Caco-2 (cell line): ENCODE data around the gene CALHM2. TPM values are rescaled to one million over a fixed set of nuclear protein-coding genes. Genes with fewer than 3 reads are reported as not detected.
A peak's percentile ranks its signal among the peaks of the same experiment; 100 is the strongest.

ENCODE experiments used
- BruUV-seq: library from RNA; stranded (reverse); fragments of 400-500 nt; replicated peaks from 2 replicates; lab custom pipeline; 2021; lab: Mats Ljungman, UMichigan
- CTCF ChIA-PET: fragments of 300-600 bp; sonication (Branson Sonifier 250); formaldehyde crosslinking; loops from one replicate; lab custom pipeline; 2022; ENCODE audit warnings: antibody characterized with exemption; lab: Charles Lee
- POLR2A ChIA-PET: fragments of 300-600 bp; sonication (Branson Sonifier 250); formaldehyde crosslinking; loops from one replicate; lab custom pipeline; 2022; ENCODE audit warnings: antibody characterized with exemption; lab: Charles Lee
- DNase-seq, 2 experiments: peaks; one replicate each; pipeline versions ENCODE4 v3.0.0 to v3.0.0-alpha.2; 2020 to 2022
- H3K27me3 ChIP-seq: replicated peaks from 2 replicates; pipeline ENCODE4 v1.6.0; 2011; ENCODE audit warnings: low read length; ENCODE audit not compliant: control insufficient read depth, insufficient read depth
- H3K36me3 ChIP-seq: 2 replicates; pipeline ENCODE4 v1.5.1; 2011; ENCODE audit warnings: low read length; ENCODE audit not compliant: control insufficient read depth, insufficient read depth
- H3K4me1 ChIP-seq: fragments of 250-450 bp; sonication (Bioruptor Pico); 2 replicates; pipeline ENCODE4 v1.5.1; 2020; ENCODE audit warnings: mild to moderate bottlenecking
- H3K4me3 ChIP-seq: 2 replicates; pipeline ENCODE4 v1.5.1; 2011; ENCODE audit warnings: low read depth, mild to moderate bottlenecking, control low read depth, low read length
- H3K9me3 ChIP-seq: fragments of 250-450 bp; sonication (Bioruptor Pico); 2 replicates; pipeline ENCODE4 v1.5.1; 2020; ENCODE audit warnings: mild to moderate bottlenecking, moderate library complexity
- H3K27ac Mint-ChIP-seq: one replicate; pipeline ENCODE4 v1.8.0; 2022; ENCODE audit warnings: mixed read lengths; ENCODE audit not compliant: unreplicated experiment
- H3K27me3 Mint-ChIP-seq: one replicate; pipeline ENCODE4 v1.8.0; 2022; ENCODE audit warnings: mixed read lengths; ENCODE audit not compliant: insufficient read depth, unreplicated experiment
- H3K36me3 Mint-ChIP-seq: one replicate; pipeline ENCODE4 v1.8.0; 2022; ENCODE audit warnings: mild to moderate bottlenecking, mixed read lengths; ENCODE audit not compliant: insufficient read depth, unreplicated experiment
- H3K4me1 Mint-ChIP-seq: one replicate; pipeline ENCODE4 v1.8.0; 2022; ENCODE audit warnings: low read depth, mixed read lengths; ENCODE audit not compliant: unreplicated experiment
- H3K4me3 Mint-ChIP-seq: one replicate; pipeline ENCODE4 v1.8.0; 2022; ENCODE audit warnings: mild to moderate bottlenecking, moderate library complexity, mixed read lengths; ENCODE audit not compliant: unreplicated experiment
- H3K9me3 Mint-ChIP-seq: one replicate; pipeline ENCODE4 v1.8.0; 2022; ENCODE audit warnings: mixed read lengths; ENCODE audit not compliant: unreplicated experiment
- intact Hi-C: fragments of 100-400 bp; cut with micrococcal nuclease; formaldehyde crosslinking; loops from one replicate; pipeline ENCODE4 v1.10.0; 2022; ENCODE audit not compliant: unreplicated experiment
- total RNA-seq: library from RNA; stranded (reverse); gene quantifications from 2 replicates; pipeline ENCODE4 v1.2.3, GENCODE V29; 2022
- TF ChIP-seq, protein P1 (sequence below), 2 experiments: fragments of 200-600 bp in 1 of 2; IDR thresholded peaks; 1 replicate in 1 of 2; 2 replicates in 1 of 2; pipeline versions ENCODE4 v1.5.1 to v1.8.0; 2011 to 2022; ENCODE audit warnings: antibody characterized with exemption in 1 of 2, control low read depth in 1 of 2, inconsistent platforms in 1 of 2, low read depth in 1 of 2, low read length in 1 of 2, mild to moderate bottlenecking in 1 of 2, moderate library complexity in 1 of 2; ENCODE audit not compliant: insufficient read depth in 1 of 2, severe bottlenecking in 1 of 2, unreplicated experiment in 1 of 2

The CALHM2 gene
- total RNA-seq, 1 experiment from 2014 or later, result 0.52 TPM

DNA sequence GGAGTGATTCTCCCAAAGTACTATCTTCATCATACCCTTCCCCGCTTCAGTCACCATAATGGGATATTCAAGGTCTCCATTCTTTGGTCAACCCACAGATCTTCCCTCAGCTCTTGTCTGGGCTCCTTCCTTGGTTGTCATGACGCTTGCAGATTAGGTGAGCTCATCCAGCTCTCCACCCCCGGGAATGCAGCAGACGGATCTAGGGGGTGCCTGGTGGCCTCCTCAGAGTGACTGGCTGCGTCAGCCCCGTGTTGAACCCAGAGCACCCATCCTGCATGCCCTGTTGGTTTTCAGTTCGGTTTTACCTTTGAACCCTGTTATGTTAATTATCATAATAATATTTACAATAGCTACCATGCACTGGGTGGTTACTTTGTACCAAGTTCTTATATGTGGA lies 47.7 kb upstream of the CALHM2 start:
- Mint-ChIP-seq H3K36me3 (no peaks in the 10 kb centered on the region), H3K4me1 (peaks cover 7% of the 10 kb centered on the region), H3K9me3 (no peaks in the 10 kb centered on the region), H3K4me3 (no peak overlapping the region), H3K27ac (no peak overlapping the region), H3K27me3 (peaks cover 6% of the 10 kb centered on the region)
- no peaks in the 10 kb centered on the region for H3K36me3 ChIP-seq
- DNase-seq, result peak in 1 of 2 experiments; percentile 12
- intact Hi-C loops, result no loop called here
- BruUV-seq, result no TSS peak
- H3K27me3 ChIP-seq, result peaks cover under 1% of the 10 kb centered on the region
- H3K4me1 ChIP-seq, result no peaks in the 10 kb centered on the region
- CTCF ChIA-PET, result interaction anchor here (0.5 to 0.6 kb wide), 2 partner anchors 10 to 41 kb away, joined by 3 to 4 read pairs; partner anchors contain the start of gene CALHM1
- POLR2A ChIA-PET, result no interaction called here
- H3K9me3 ChIP-seq, result no peaks in the 10 kb centered on the region
- TF ChIP-seq, protein P1, sequence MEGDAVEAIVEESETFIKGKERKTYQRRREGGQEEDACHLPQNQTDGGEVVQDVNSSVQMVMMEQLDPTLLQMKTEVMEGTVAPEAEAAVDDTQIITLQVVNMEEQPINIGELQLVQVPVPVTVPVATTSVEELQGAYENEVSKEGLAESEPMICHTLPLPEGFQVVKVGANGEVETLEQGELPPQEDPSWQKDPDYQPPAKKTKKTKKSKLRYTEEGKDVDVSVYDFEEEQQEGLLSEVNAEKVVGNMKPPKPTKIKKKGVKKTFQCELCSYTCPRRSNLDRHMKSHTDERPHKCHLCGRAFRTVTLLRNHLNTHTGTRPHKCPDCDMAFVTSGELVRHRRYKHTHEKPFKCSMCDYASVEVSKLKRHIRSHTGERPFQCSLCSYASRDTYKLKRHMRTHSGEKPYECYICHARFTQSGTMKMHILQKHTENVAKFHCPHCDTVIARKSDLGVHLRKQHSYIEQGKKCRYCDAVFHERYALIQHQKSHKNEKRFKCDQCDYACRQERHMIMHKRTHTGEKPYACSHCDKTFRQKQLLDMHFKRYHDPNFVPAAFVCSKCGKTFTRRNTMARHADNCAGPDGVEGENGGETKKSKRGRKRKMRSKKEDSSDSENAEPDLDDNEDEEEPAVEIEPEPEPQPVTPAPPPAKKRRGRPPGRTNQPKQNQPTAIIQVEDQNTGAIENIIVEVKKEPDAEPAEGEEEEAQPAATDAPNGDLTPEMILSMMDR (IDR thresholded peaks at IDR 0.05; ENCODE audit: insufficient read depth in 1 of 2, low read depth in 1 of 2, low read length in 1 of 2, severe bottlenecking in 1 of 2, unreplicated experiment in 1 of 2), result no peak
- H3K4me3 ChIP-seq, result no peak overlapping the region

DNA sequence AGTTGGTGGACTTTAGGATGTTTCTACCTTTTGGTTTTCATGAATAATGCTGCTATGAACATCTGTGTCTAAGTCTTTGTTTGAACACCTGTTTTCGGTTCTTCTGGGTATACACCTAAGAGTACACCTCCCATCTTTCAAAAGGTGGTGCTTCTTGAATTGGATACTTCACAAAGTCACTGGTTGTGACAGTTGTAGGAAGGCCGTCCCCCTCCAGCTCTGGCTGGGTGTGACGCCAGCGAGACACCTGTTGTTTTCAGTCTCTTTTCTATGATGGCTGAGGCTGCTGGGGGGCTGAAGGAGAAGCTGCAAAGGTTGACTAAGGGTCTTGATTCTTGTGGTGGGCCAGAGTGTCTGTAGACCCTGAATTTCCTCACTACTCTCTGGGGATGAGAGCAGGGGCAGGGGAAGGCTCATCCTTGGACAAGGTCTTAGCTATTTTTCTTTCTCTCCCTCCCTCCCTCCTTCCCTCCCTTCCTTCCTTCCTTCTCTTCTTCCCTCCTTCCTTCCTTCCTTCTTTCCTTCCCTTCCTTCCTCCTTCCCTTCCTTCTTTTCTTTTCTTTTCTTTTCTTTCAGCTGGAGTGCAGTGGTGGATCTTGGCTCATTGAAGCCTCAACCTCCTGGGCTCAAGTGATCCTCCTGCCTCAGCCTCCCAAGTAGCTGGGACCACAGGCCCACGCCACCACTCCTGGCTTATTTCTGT lies 46.9 kb upstream of the CALHM2 start:
- Mint-ChIP-seq H3K27me3 (peaks cover 6% of the 10 kb centered on the region), H3K4me3 (no peak overlapping the region), H3K27ac (no peak overlapping the region), H3K36me3 (no peaks in the 10 kb centered on the region), H3K4me1 (peaks cover 1% of the 10 kb centered on the region), H3K9me3 (no peaks in the 10 kb centered on the region)
- Histone ChIP-seq H3K4me3 (no peak overlapping the region), H3K4me1 (peaks cover 3% of the 10 kb centered on the region; the same call in 1 of the 2 replicates), H3K27me3 (peaks cover 2% of the 10 kb centered on the region), H3K9me3 (no peaks in the 10 kb centered on the region), H3K36me3 (no peaks in the 10 kb centered on the region)
- TF ChIP-seq, protein P1 (IDR thresholded peaks at IDR 0.05; ENCODE audit: insufficient read depth in 1 of 2, low read depth in 1 of 2, low read length in 1 of 2, severe bottlenecking in 1 of 2, unreplicated experiment in 1 of 2), result no peak
- no peak for DNase-seq
- ChIA-PET POLR2A (no interaction called here), CTCF (interaction anchor here (0.5 kb wide), 1 partner anchor 40 kb away, joined by 3 read pairs; the partner anchor contains the start of gene CALHM1)
- BruUV-seq, result no TSS peak
- intact Hi-C loops, result no loop called here

- TF ChIP-seq, protein P1 (IDR thresholded peaks at IDR 0.05; ENCODE audit: insufficient read depth in 1 of 2, low read depth in 1 of 2, low read length in 1 of 2, severe bottlenecking in 1 of 2, unreplicated experiment in 1 of 2), result no peak
- no peak overlapping the region for H3K4me3 Mint-ChIP-seq
- POLR2A ChIA-PET, result no interaction called here
- no peaks in the 10 kb centered on the region for H3K9me3 Mint-ChIP-seq
- H3K27ac Mint-ChIP-seq, result no peak overlapping the region
- H3K27me3 Mint-ChIP-seq, result peaks cover 6% of the 10 kb centered on the region
- Histone ChIP-seq H3K4me3 (no peak overlapping the region), H3K4me1 (peaks cover 14% of the 10 kb centered on the region), H3K27me3 (peaks cover 3% of the 10 kb centered on the region), H3K9me3 (no peaks in the 10 kb centered on the region), H3K36me3 (no peaks in the 10 kb centered on the region)
- H3K4me1 Mint-ChIP-seq, result peaks cover 2% of the 10 kb centered on the region
- intact Hi-C loops, result no loop called here
- H3K36me3 Mint-ChIP-seq, result no peaks in the 10 kb centered on the region
- BruUV-seq, result no TSS peak
- CTCF ChIA-PET, result interaction anchor here (0.5 kb wide), 1 partner anchor 1668 kb away, joined by 3 read pairs; no protein-coding TSS in a partner anchor
- no peak for DNase-seq
Measured at GRCh38 chr10:103497161-103497915, 45.2 kb upstream of the CALHM2 start.
